ENCODE results near the gene EMX1.

DNA sequence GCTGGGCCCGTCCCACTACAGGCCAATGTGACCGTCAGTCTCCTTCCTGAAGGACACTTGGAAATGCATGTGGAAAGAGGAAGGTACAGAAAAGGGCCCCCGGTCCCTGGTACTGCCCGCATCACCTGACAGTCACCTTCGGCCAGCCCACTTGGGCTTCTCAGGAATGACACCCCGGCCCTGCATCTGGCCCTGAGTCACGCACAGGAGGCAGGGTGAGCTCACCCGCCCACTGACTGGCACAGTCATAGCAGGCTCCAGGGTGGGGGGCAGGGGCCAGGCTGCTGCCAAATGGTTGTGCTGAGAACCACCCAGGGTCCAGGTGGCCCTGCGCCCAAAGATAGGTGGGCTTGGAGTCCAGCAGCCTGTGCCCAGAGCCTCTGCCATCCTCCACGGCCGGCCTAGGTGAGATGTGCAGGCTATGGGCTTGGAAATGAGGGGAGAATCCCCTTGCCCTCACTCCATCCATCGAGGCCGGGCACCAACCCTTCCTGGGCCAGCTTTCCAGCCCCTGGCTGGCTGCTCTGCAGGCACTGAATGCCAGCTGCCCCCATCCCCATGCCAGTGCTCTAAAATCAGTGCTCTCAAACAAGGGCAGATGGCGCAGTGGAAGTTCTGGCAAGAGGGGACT, 14.1 kb downstream of the EMX1 start:
- TF ChIP-seq, protein P1, sequence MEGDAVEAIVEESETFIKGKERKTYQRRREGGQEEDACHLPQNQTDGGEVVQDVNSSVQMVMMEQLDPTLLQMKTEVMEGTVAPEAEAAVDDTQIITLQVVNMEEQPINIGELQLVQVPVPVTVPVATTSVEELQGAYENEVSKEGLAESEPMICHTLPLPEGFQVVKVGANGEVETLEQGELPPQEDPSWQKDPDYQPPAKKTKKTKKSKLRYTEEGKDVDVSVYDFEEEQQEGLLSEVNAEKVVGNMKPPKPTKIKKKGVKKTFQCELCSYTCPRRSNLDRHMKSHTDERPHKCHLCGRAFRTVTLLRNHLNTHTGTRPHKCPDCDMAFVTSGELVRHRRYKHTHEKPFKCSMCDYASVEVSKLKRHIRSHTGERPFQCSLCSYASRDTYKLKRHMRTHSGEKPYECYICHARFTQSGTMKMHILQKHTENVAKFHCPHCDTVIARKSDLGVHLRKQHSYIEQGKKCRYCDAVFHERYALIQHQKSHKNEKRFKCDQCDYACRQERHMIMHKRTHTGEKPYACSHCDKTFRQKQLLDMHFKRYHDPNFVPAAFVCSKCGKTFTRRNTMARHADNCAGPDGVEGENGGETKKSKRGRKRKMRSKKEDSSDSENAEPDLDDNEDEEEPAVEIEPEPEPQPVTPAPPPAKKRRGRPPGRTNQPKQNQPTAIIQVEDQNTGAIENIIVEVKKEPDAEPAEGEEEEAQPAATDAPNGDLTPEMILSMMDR (IDR thresholded peaks at IDR 0.05) = no peak
- TF ChIP-seq EP300 (IDR thresholded peaks at IDR 0.05) = no peak
- no peak for TF ChIP-seq POLR2A (IDR thresholded peaks at IDR 0.05)

All from ovary (tissue), 3 donors.